Ishikawa (cell line): ENCODE measurements around the gene CTNND1.

Experiments used
- CEBPB ChIP-seq: IDR thresholded peaks from 2 replicates; pipeline ENCODE4 v1.6.1; 2012
- EP300 ChIP-seq: IDR thresholded peaks from 2 replicates; pipeline ENCODE4 v1.6.1; 2012; ENCODE audit warnings: borderline replicate concordance
- FOXM1 ChIP-seq: IDR thresholded peaks from 2 replicates; pipeline ENCODE4 v1.6.1; 2012; ENCODE audit warnings: low read depth, borderline replicate concordance
- RAD21 ChIP-seq: IDR thresholded peaks from 2 replicates; pipeline ENCODE4 v1.6.1; 2012; ENCODE audit warnings: low read depth
- REST ChIP-seq: IDR thresholded peaks from 2 replicates; pipeline ENCODE4 v1.6.1; 2012; ENCODE audit warnings: low read depth, mild to moderate bottlenecking
- TAF1 ChIP-seq: IDR thresholded peaks from 2 replicates; pipeline ENCODE4 v1.6.1; 2012; ENCODE audit warnings: low read depth, mild to moderate bottlenecking
- TCF12 ChIP-seq: IDR thresholded peaks from 2 replicates; pipeline ENCODE4 v1.6.1; 2012; ENCODE audit warnings: low read depth
- YY1 ChIP-seq: IDR thresholded peaks from 2 replicates; pipeline ENCODE4 v1.6.1; 2012; ENCODE audit warnings: low read depth
- TF ChIP-seq, protein P1 (sequence below): IDR thresholded peaks from 2 replicates; pipeline ENCODE4 v1.6.1; 2012

GRCh38 chr11:57745206-57745605 is 16.4 kb upstream of the CTNND1 start:
- TF ChIP-seq REST (no peak), CEBPB (no peak), TCF12 (no peak), EP300 (no peak), TAF1 (no peak), YY1 (no peak), FOXM1 (no peak), RAD21 (no peak)
- TF ChIP-seq, protein P1, sequence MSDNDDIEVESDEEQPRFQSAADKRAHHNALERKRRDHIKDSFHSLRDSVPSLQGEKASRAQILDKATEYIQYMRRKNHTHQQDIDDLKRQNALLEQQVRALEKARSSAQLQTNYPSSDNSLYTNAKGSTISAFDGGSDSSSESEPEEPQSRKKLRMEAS = no peak
